Measurements from ENCODE around the gene GINS2.

The GINS2 gene

GRCh38 chr16:85650844-85651628 is 37.7 kb downstream of the GINS2 start:
- Histone ChIP-seq H3K36me3 (ENCODE audit: control insufficient read depth, insufficient read depth, low read length) (peaks cover 17% of the 10 kb centered on the region), H3K4me3 (ENCODE audit: low read length) (no peak overlapping the region), H3K27ac (ENCODE audit: low read depth, low read length) (no peak overlapping the region), H3K4me1 (ENCODE audit: control insufficient read depth, insufficient read depth, low read length) (peaks cover 18% of the 10 kb centered on the region), H3K27me3 (ENCODE audit: control insufficient read depth, insufficient read depth, low read length) (no peaks in the 10 kb centered on the region), H3K9ac (ENCODE audit: low read length) (no peak overlapping the region)

- no peaks in the 10 kb centered on the region for H3K27me3 ChIP-seq (ENCODE audit: control insufficient read depth, insufficient read depth, low read length)
- H3K36me3 ChIP-seq (ENCODE audit: control insufficient read depth, insufficient read depth, low read length), result peaks cover 11% of the 10 kb centered on the region
- H3K4me1 ChIP-seq (ENCODE audit: control insufficient read depth, insufficient read depth, low read length), result peaks cover 18% of the 10 kb centered on the region
- H3K9ac ChIP-seq (ENCODE audit: low read length), result no peak overlapping the region
- no peak overlapping the region for H3K4me3 ChIP-seq (ENCODE audit: low read length)
- no peak overlapping the region for H3K27ac ChIP-seq (ENCODE audit: low read depth, low read length)
Measured at GRCh38 chr16:85650135-85650843, 38.5 kb downstream of the GINS2 start.

- peaks cover 18% of the 10 kb centered on the region for H3K4me1 ChIP-seq (ENCODE audit: control insufficient read depth, insufficient read depth, low read length)
- peaks cover 5% of the 10 kb centered on the region for H3K36me3 ChIP-seq (ENCODE audit: control insufficient read depth, insufficient read depth, low read length)
- no peaks in the 10 kb centered on the region for H3K27me3 ChIP-seq (ENCODE audit: control insufficient read depth, insufficient read depth, low read length)
- no peak overlapping the region for H3K27ac ChIP-seq (ENCODE audit: low read depth, low read length)
- H3K4me3 ChIP-seq (ENCODE audit: low read length), result no peak overlapping the region
- H3K9ac ChIP-seq (ENCODE audit: low read length), result no peak overlapping the region
Measured at GRCh38 chr16:85649411-85650134, 39.2 kb downstream of the GINS2 start.

GRCh38 chr16:85648805-85649204 is 39.9 kb downstream of the GINS2 start:
- Histone ChIP-seq H3K4me1 (ENCODE audit: control insufficient read depth, insufficient read depth, low read length) (peaks cover 18% of the 10 kb centered on the region), H3K9ac (ENCODE audit: low read length) (no peak overlapping the region), H3K36me3 (ENCODE audit: control insufficient read depth, insufficient read depth, low read length) (peaks cover 2% of the 10 kb centered on the region), H3K27me3 (ENCODE audit: control insufficient read depth, insufficient read depth, low read length) (no peaks in the 10 kb centered on the region), H3K4me3 (ENCODE audit: low read length) (no peak overlapping the region), H3K27ac (ENCODE audit: low read depth, low read length) (no peak overlapping the region)

GRCh38 chr16:85648070-85648714 is 40.6 kb downstream of the GINS2 start:
- Histone ChIP-seq H3K9ac (ENCODE audit: low read length) (no peak overlapping the region), H3K4me3 (ENCODE audit: low read length) (no peak overlapping the region), H3K36me3 (ENCODE audit: control insufficient read depth, insufficient read depth, low read length) (peaks cover 2% of the 10 kb centered on the region), H3K27me3 (ENCODE audit: control insufficient read depth, insufficient read depth, low read length) (no peaks in the 10 kb centered on the region), H3K4me1 (ENCODE audit: control insufficient read depth, insufficient read depth, low read length) (peaks cover 12% of the 10 kb centered on the region), H3K27ac (ENCODE audit: low read depth, low read length) (no peak overlapping the region)

- Histone ChIP-seq H3K9ac (ENCODE audit: low read length) (no peak overlapping the region), H3K36me3 (ENCODE audit: control insufficient read depth, insufficient read depth, low read length) (peaks cover 2% of the 10 kb centered on the region), H3K4me3 (ENCODE audit: low read length) (no peak overlapping the region), H3K4me1 (ENCODE audit: control insufficient read depth, insufficient read depth, low read length) (peaks cover 5% of the 10 kb centered on the region), H3K27me3 (ENCODE audit: control insufficient read depth, insufficient read depth, low read length) (no peaks in the 10 kb centered on the region), H3K27ac (ENCODE audit: low read depth, low read length) (no peak overlapping the region)
Measured at GRCh38 chr16:85646976-85647375, 41.8 kb downstream of the GINS2 start.

GRCh38 chr16:85646358-85646907 is 42.3 kb downstream of the GINS2 start:
- Histone ChIP-seq H3K36me3 (ENCODE audit: control insufficient read depth, insufficient read depth, low read length) (peaks cover 2% of the 10 kb centered on the region), H3K27ac (ENCODE audit: low read depth, low read length) (no peak overlapping the region), H3K9ac (ENCODE audit: low read length) (no peak overlapping the region), H3K4me1 (ENCODE audit: control insufficient read depth, insufficient read depth, low read length) (no peaks in the 10 kb centered on the region), H3K27me3 (ENCODE audit: control insufficient read depth, insufficient read depth, low read length) (no peaks in the 10 kb centered on the region), H3K4me3 (ENCODE audit: low read length) (no peak overlapping the region)

- no peaks in the 10 kb centered on the region for H3K27me3 ChIP-seq (ENCODE audit: control insufficient read depth, insufficient read depth, low read length)
- no peak overlapping the region for H3K9ac ChIP-seq (ENCODE audit: low read length)
- H3K36me3 ChIP-seq (ENCODE audit: control insufficient read depth, insufficient read depth, low read length), result peaks cover 2% of the 10 kb centered on the region
- H3K27ac ChIP-seq (ENCODE audit: low read depth, low read length), result no peak overlapping the region
- no peak overlapping the region for H3K4me3 ChIP-seq (ENCODE audit: low read length)
- H3K4me1 ChIP-seq (ENCODE audit: control insufficient read depth, insufficient read depth, low read length), result no peaks in the 10 kb centered on the region
Measured at GRCh38 chr16:85645021-85645589, 43.6 kb downstream of the GINS2 start.

GRCh38 chr16:85644093-85644712 is 44.6 kb downstream of the GINS2 start:
- peaks cover 3% of the 10 kb centered on the region for H3K4me1 ChIP-seq (ENCODE audit: control insufficient read depth, insufficient read depth, low read length)
- no peaks in the 10 kb centered on the region for H3K27me3 ChIP-seq (ENCODE audit: control insufficient read depth, insufficient read depth, low read length)
- no peak overlapping the region for H3K4me3 ChIP-seq (ENCODE audit: low read length)
- no peak overlapping the region for H3K9ac ChIP-seq (ENCODE audit: low read length)
- H3K36me3 ChIP-seq (ENCODE audit: control insufficient read depth, insufficient read depth, low read length), result peaks cover 2% of the 10 kb centered on the region
- no peak overlapping the region for H3K27ac ChIP-seq (ENCODE audit: low read depth, low read length)

GRCh38 chr16:85643631-85644030 is 45.1 kb downstream of the GINS2 start:
- no peaks in the 10 kb centered on the region for H3K36me3 ChIP-seq (ENCODE audit: control insufficient read depth, insufficient read depth, low read length)
- H3K27ac ChIP-seq (ENCODE audit: low read depth, low read length), result peak overlapping the region; percentile 43

GRCh38 chr16:85642762-85643358 is 45.9 kb downstream of the GINS2 start:
- peaks cover 5% of the 10 kb centered on the region for H3K4me1 ChIP-seq (ENCODE audit: control insufficient read depth, insufficient read depth, low read length)
- H3K27ac ChIP-seq (ENCODE audit: low read depth, low read length), result no peak overlapping the region
- H3K9ac ChIP-seq (ENCODE audit: low read length), result no peak overlapping the region
- no peaks in the 10 kb centered on the region for H3K27me3 ChIP-seq (ENCODE audit: control insufficient read depth, insufficient read depth, low read length)
- no peaks in the 10 kb centered on the region for H3K36me3 ChIP-seq (ENCODE audit: control insufficient read depth, insufficient read depth, low read length)
- H3K4me3 ChIP-seq (ENCODE audit: low read length), result no peak overlapping the region

More at GRCh38 chr16:85643631-85644030, 45.1 kb downstream of the GINS2 start:
- H3K9ac ChIP-seq (ENCODE audit: low read length), result no peak overlapping the region
- H3K4me1 ChIP-seq (ENCODE audit: control insufficient read depth, insufficient read depth, low read length), result peaks cover 5% of the 10 kb centered on the region
- no peaks in the 10 kb centered on the region for H3K27me3 ChIP-seq (ENCODE audit: control insufficient read depth, insufficient read depth, low read length)
- H3K4me3 ChIP-seq (ENCODE audit: low read length), result no peak overlapping the region
